ENCODE measurements around the gene TMEM247. TPM values are rescaled to one million over a fixed set of nuclear protein-coding genes. Genes with fewer than 3 reads are reported as not detected.

TMEM247 gene
- total RNA-seq, 1 experiment from 2014 or later = not detected

DNA sequence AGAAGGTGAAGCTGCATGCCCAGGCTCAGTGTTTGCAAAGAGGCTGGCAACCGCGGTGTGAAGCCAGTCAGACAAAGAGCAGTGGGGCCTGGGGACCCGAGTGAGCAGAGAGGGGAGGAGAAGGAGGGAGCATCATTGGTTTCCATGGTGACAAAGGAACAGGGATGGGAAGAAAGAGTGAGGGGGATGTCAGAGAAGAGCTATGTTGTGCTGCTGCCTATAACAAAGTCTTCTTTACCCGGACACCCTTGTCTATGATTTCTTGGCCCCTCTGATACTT lies 14.5 kb downstream of the TMEM247 start:
- no peak overlapping the region for H2AFZ ChIP-seq
- H3K4me2 ChIP-seq = peak overlapping the region; percentile 51
- no TSS peak for BruUV-seq (replicated peaks)
- intact Hi-C loops (cut with micrococcal nuclease; ENCODE audit: unreplicated experiment) = no loop called here
- no peak for DNase-seq
- H3K4me1 ChIP-seq (replicated peaks; ENCODE audit: insufficient read depth) = peaks cover 13% of the 10 kb centered on the region
- no peaks in the 10 kb centered on the region for H3K27me3 ChIP-seq (ENCODE audit: insufficient read depth, low read depth)
- no peaks in the 10 kb centered on the region for H3K79me2 ChIP-seq (ENCODE audit: low read depth)
- H3K36me3 ChIP-seq (ENCODE audit: low read depth) = no peaks in the 10 kb centered on the region
- 0 out of 2 replicates have a peak, but pooled peaks cover 4% of the 10 kb centered on the region for H3F3A ChIP-seq (ENCODE audit: insufficient read depth, low read depth)
- H3K9me2 ChIP-seq (ENCODE audit: insufficient read depth) = no peaks in the 10 kb centered on the region
- no peak overlapping the region for H3K27ac ChIP-seq
- H4K20me1 ChIP-seq (ENCODE audit: insufficient read depth) = no peaks in the 10 kb centered on the region
- CTCF ChIA-PET = no interaction called here
- POLR2A ChIA-PET (ENCODE audit: unreplicated experiment) = interaction anchor here (0.6 kb wide), 1 partner anchor 168 kb away, joined by 7 read pairs; no protein-coding TSS in a partner anchor
- no peak overlapping the region for H3K4me3 ChIP-seq
- H3K9me3 ChIP-seq (ENCODE audit: insufficient read depth, low read depth) = no peaks in the 10 kb centered on the region
- TF ChIP-seq, protein P1, sequence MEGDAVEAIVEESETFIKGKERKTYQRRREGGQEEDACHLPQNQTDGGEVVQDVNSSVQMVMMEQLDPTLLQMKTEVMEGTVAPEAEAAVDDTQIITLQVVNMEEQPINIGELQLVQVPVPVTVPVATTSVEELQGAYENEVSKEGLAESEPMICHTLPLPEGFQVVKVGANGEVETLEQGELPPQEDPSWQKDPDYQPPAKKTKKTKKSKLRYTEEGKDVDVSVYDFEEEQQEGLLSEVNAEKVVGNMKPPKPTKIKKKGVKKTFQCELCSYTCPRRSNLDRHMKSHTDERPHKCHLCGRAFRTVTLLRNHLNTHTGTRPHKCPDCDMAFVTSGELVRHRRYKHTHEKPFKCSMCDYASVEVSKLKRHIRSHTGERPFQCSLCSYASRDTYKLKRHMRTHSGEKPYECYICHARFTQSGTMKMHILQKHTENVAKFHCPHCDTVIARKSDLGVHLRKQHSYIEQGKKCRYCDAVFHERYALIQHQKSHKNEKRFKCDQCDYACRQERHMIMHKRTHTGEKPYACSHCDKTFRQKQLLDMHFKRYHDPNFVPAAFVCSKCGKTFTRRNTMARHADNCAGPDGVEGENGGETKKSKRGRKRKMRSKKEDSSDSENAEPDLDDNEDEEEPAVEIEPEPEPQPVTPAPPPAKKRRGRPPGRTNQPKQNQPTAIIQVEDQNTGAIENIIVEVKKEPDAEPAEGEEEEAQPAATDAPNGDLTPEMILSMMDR (conservative IDR thresholded peaks at IDR 0.05) = no peak
- no peak for TF ChIP-seq EZH2 (IDR thresholded peaks at IDR 0.05; ENCODE audit: low read depth)

DNA sequence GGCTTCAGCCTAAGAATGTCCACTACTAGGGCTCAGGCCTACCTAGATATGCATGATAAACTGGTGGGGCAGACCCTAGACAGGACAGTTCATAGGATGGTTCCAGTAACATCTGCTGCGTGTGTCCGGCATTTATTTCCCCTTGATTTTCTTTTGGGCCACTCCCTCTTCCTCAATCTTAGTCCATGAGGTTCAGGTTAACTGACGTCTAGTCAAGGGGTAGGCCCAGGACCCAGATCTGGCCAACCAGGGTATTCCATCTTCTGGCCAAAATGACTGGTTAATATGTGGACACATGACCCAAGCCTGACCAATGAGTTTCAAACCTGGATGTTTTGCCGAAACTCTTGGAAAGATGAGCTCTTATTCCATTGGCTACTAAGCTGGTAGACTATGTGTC lies 15.2 kb downstream of the TMEM247 start:
- TF ChIP-seq EZH2 (IDR thresholded peaks at IDR 0.05; ENCODE audit: low read depth) = no peak
- TF ChIP-seq, protein P1 (conservative IDR thresholded peaks at IDR 0.05) = no peak
- DNase-seq = no peak

DNA sequence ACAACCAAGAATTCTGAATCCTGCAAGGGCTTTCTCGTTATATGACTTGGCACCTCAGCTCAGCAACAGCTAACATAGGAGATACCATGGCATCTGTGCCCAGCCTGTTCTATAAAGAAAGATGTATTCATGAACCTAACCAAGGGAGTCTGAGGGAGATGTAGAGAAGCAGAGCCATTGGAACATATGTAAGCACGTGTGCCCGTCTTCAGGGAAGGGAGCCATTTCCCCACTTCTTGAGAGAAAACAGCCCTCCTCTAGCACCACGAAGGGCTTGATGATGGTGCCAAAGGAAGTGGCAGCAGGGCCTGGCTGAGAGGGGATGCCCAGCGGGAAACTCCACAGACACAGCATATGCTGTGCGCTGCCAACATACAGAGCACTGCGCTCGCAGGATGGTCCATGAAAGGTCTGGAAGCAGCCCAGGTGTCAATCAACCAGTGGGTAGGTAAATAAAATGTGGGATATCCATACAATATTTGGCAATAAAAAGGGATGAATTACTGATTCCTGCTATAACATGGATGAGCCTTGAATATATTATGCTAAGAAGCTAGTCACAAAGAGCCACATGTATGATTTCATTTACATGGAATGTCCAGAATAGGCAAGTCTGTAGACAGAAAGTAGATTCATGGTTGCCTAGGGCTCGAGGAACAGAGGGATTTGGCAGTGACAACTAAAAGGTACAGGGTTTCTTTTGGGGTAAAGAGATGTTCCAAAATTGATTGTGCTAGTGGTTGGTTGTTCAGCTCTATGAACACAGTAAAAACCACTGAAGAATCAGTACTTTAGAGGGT lies 16.1 kb downstream of the TMEM247 start:
- intact Hi-C loops (cut with micrococcal nuclease; ENCODE audit: unreplicated experiment) = no loop called here
- H3K9me2 ChIP-seq (ENCODE audit: insufficient read depth) = no peaks in the 10 kb centered on the region
- H3K79me2 ChIP-seq (ENCODE audit: low read depth) = no peaks in the 10 kb centered on the region
- no peak overlapping the region for H2AFZ ChIP-seq
- H4K20me1 ChIP-seq (ENCODE audit: insufficient read depth) = no peaks in the 10 kb centered on the region
- BruUV-seq (replicated peaks) = no TSS peak
- TF ChIP-seq, protein P1 (conservative IDR thresholded peaks at IDR 0.05) = no peak
- no peak for TF ChIP-seq EZH2 (IDR thresholded peaks at IDR 0.05; ENCODE audit: low read depth)
- CTCF ChIA-PET = no interaction called here
- no peak for DNase-seq
- H3K4me3 ChIP-seq = no peak overlapping the region
- no peak overlapping the region for H3K27ac ChIP-seq
- POLR2A ChIA-PET (ENCODE audit: unreplicated experiment) = no interaction called here
- no peak overlapping the region for H3K4me2 ChIP-seq
- no peaks in the 10 kb centered on the region for H3K36me3 ChIP-seq (ENCODE audit: low read depth)
- H3K4me1 ChIP-seq (replicated peaks; ENCODE audit: insufficient read depth) = peaks cover 21% of the 10 kb centered on the region
- no peaks in the 10 kb centered on the region for H3K27me3 ChIP-seq (ENCODE audit: insufficient read depth, low read depth)
- H3K9me3 ChIP-seq (ENCODE audit: insufficient read depth, low read depth) = no peaks in the 10 kb centered on the region
- 0 out of 2 replicates have a peak, but pooled peaks cover 4% of the 10 kb centered on the region for H3F3A ChIP-seq (ENCODE audit: insufficient read depth, low read depth)

More for the DNA sequence above, 15.2 kb downstream of the TMEM247 start:
- intact Hi-C loops (cut with micrococcal nuclease; ENCODE audit: unreplicated experiment) = no loop called here
- Histone ChIP-seq H4K20me1 (ENCODE audit: insufficient read depth) (no peaks in the 10 kb centered on the region), H3K9me3 (ENCODE audit: insufficient read depth, low read depth) (no peaks in the 10 kb centered on the region), H3K36me3 (ENCODE audit: low read depth) (no peaks in the 10 kb centered on the region), H3K4me2 (no peak overlapping the region), H3K79me2 (ENCODE audit: low read depth) (no peaks in the 10 kb centered on the region), H3K4me3 (no peak overlapping the region), H3F3A (ENCODE audit: insufficient read depth, low read depth) (0 out of 2 replicates have a peak, but pooled peaks cover 4% of the 10 kb centered on the region), H3K27me3 (ENCODE audit: insufficient read depth, low read depth) (no peaks in the 10 kb centered on the region), H2AFZ (no peak overlapping the region), H3K27ac (no peak overlapping the region), H3K4me1 (replicated peaks; ENCODE audit: insufficient read depth) (peaks cover 20% of the 10 kb centered on the region), H3K9me2 (ENCODE audit: insufficient read depth) (no peaks in the 10 kb centered on the region)
- POLR2A ChIA-PET (ENCODE audit: unreplicated experiment) = no interaction called here
- CTCF ChIA-PET = no interaction called here
- no TSS peak for BruUV-seq (replicated peaks)

All from PC-9 (cell line).